SK-N-SH treated with all-trans-retinoic acid at 6 μM for 48 hours (cell line): ENCODE results near the gene MCTP2.

Experiments
- GLIS3 ChIP-seq: fragments of 250-450 bp; sonication (Bioruptor Pico); IDR thresholded peaks from 2 replicates; pipeline ENCODE4 v1.5.0; 2020; ENCODE audit warnings: mild to moderate bottlenecking, moderate library complexity
- SNAI2 ChIP-seq: fragments of 250-450 bp; sonication (Bioruptor Pico); IDR thresholded peaks from 2 replicates; pipeline ENCODE4 v1.5.0; 2020; ENCODE audit warnings: mild to moderate bottlenecking, moderate library complexity

- TF ChIP-seq SNAI2 (CRISPR knock-in tag) = no peak
- TF ChIP-seq GLIS3 = no peak
Measured at GRCh38 chr15:94417501-94418293, 186.3 kb downstream of the MCTP2 start.
